ENCODE results near the gene MAP3K3. TPM values are rescaled to one million over a fixed set of nuclear protein-coding genes. Genes with fewer than 3 reads are reported as not detected.

The MAP3K3 gene
- total and polyA plus RNA-seq, 2 experiments from 2014 or later = 6.1 to 24.6 TPM

- peaks cover 47% of the 10 kb centered on the region for H3K4me1 Mint-ChIP-seq
- H3K27ac Mint-ChIP-seq = no peak overlapping the region
- Histone ChIP-seq H3F3A (replicated peaks; ENCODE audit: low read depth) (peaks cover 12% of the 10 kb centered on the region), H3K27ac (ENCODE audit: low read depth) (no peak overlapping the region), H4K20me1 (replicated peaks; ENCODE audit: insufficient read depth) (no peaks in the 10 kb centered on the region), H3K27me3 (ENCODE audit: insufficient read depth) (no peaks in the 10 kb centered on the region; the same call in 1 of the 2 replicates), H3K4me3 (peak overlapping the region; percentile 81), H3K36me3 (ENCODE audit: insufficient read depth) (no peaks in the 10 kb centered on the region), H2AFZ (peak overlapping the region; percentile 80; the same call in 1 of the 2 replicates), H3K79me2 (replicated peaks; ENCODE audit: insufficient read depth) (peaks cover 6% of the 10 kb centered on the region; the same call in 1 of the 2 replicates), H3K9me2 (ENCODE audit: insufficient read depth) (no peaks in the 10 kb centered on the region), H3K4me1 (ENCODE audit: insufficient read depth) (peaks cover 32% of the 10 kb centered on the region), H3K4me2 (peak overlapping the region; percentile 88)
- no peak for ATAC-seq
- TF ChIP-seq CTCF (conservative IDR thresholded peaks at IDR 0.05; ENCODE audit: low read depth in 2 of 2) (no peak), NANOG (IDR thresholded peaks at IDR 0.05; ENCODE audit: borderline replicate concordance) (no peak), EZH2 (IDR thresholded peaks at IDR 0.05; ENCODE audit: low read depth, unreplicated experiment) (no peak), ZNF462 (CRISPR knock-in tag; IDR thresholded peaks at IDR 0.05) (no peak), POLR2AphosphoS5 (IDR thresholded peaks at IDR 0.05; ENCODE audit: low read depth) (no peak), ZNF331 (CRISPR knock-in tag; IDR thresholded peaks at IDR 0.05; ENCODE audit: low read depth) (no peak), JUNB (IDR thresholded peaks at IDR 0.05; ENCODE audit: unreplicated experiment) (no peak), ETS1 (IDR thresholded peaks at IDR 0.05) (no peak), STAT1 (IDR thresholded peaks at IDR 0.05; ENCODE audit: unreplicated experiment) (no peak), REST (IDR thresholded peaks at IDR 0.05; ENCODE audit: unreplicated experiment) (no peak), EZH2phosphoT487 (IDR thresholded peaks at IDR 0.05; ENCODE audit: unreplicated experiment) (no peak), CREB1 (CRISPR knock-in tag; IDR thresholded peaks at IDR 0.05; ENCODE audit: low read depth) (no peak), ZNF114 (CRISPR knock-in tag; IDR thresholded peaks at IDR 0.05) (no peak)
- H3K4me3 Mint-ChIP-seq = peak overlapping the region; percentile 72
- H3K9me3 Mint-ChIP-seq = no peaks in the 10 kb centered on the region; the same call in 2 of the 3 replicates
- peaks cover 21% of the 10 kb centered on the region for H3K27me3 Mint-ChIP-seq (ENCODE audit: insufficient read depth, low read depth, poor library complexity)
- no peak for DNase-seq (ENCODE audit: low spot score)
- peaks cover 42% of the 10 kb centered on the region for H3K36me3 Mint-ChIP-seq (ENCODE audit: low read depth)
Observed at GRCh38 chr17:63701456-63701820, 79.2 kb downstream of the MAP3K3 start.
